ENCODE measurements around the gene RGS9. TPM values are rescaled to one million over a fixed set of nuclear protein-coding genes. Genes with fewer than 3 reads are reported as not detected.
"Not testable (repeated sequence)": the region's sequence is repeated elsewhere in the genome, so short reads cannot be mapped to it uniquely, and the experiment has no call there.

The RGS9 gene
- total RNA-seq, 1 experiment from 2014 or later = 8.6 TPM

DNA sequence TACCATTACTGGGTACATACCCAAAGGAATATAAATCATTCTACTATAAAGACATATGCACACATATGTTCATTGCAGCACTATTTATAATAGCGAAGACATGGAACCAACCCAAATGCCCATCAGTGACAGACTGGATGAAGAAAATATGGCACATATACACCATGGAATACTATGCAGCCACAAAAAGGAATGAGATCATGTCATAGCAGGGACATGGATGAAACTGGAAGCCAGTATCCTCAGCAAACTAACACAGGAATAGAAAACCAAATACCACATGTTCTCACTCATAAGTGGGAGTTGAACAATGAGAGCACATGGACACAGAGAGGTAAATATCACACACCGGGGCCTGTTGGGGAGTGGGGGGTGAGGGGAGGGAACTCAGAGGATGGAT, 40.8 kb upstream of the RGS9 start:
- DNase-seq (ENCODE audit: low read depth, low spot score); POLR2A ChIA-PET; H3K27me3 ChIP-seq (ENCODE audit: insufficient read depth, low read length); H3K4me3 ChIP-seq (replicated peaks in 1 of 2; ENCODE audit: low read depth in 1 of 2, low read length in 2 of 2); RAD21 ChIA-PET (ENCODE audit: low non-redundant PET in 1 of 2, low total read pairs in 2 of 2, uncharacterized antibody in 2 of 2, unreplicated experiment in 2 of 2); CTCF ChIA-PET; H2AFZ ChIP-seq (ENCODE audit: low read depth, low read length, poor library complexity, severe bottlenecking); H3K36me3 ChIP-seq (ENCODE audit: control insufficient read depth in 1 of 2, insufficient read depth in 2 of 2, low read length in 2 of 2); H3K27ac ChIP-seq (ENCODE audit: low read depth, low read length); ATAC-seq; intact Hi-C loops (cut with micrococcal nuclease); H4K20me1 ChIP-seq (ENCODE audit: insufficient read depth); H3K9me2 ChIP-seq (ENCODE audit: insufficient read depth); H3K9me3 ChIP-seq (ENCODE audit: control insufficient read depth in 1 of 2, insufficient read depth in 1 of 2, low read depth in 1 of 2, low read length in 2 of 2); BruUV-seq (replicated peaks); H3K4me2 ChIP-seq (ENCODE audit: low read length); H3K9ac ChIP-seq (ENCODE audit: low read length); H3K79me2 ChIP-seq (ENCODE audit: insufficient read depth, low read length): not testable (repeated sequence)
- peaks cover 15 to 24% of the 10 kb centered on the region in 2 experiments for H3K4me1 ChIP-seq (ENCODE audit: control insufficient read depth in 1 of 2, insufficient read depth in 2 of 2, low read length in 2 of 2)

GRCh38 chr17:65097110-65097509, 40.1 kb upstream of the RGS9 start:
- RAD21 ChIA-PET (ENCODE audit: low non-redundant PET in 1 of 2, low total read pairs in 2 of 2, uncharacterized antibody in 2 of 2, unreplicated experiment in 2 of 2) = no interaction called here
- Histone ChIP-seq H3K9me3 (ENCODE audit: control insufficient read depth in 1 of 2, insufficient read depth in 1 of 2, low read depth in 1 of 2, low read length in 2 of 2) (no peaks in the 10 kb centered on the region), H3K79me2 (ENCODE audit: insufficient read depth, low read length) (no peaks in the 10 kb centered on the region), H3K9ac (ENCODE audit: low read length) (no peak overlapping the region), H3K4me1 (ENCODE audit: control insufficient read depth in 1 of 2, insufficient read depth in 2 of 2, low read length in 2 of 2) (peaks cover 16 to 25% of the 10 kb centered on the region in 2 experiments), H4K20me1 (ENCODE audit: insufficient read depth) (no peaks in the 10 kb centered on the region), H3K4me2 (ENCODE audit: low read length) (no peak overlapping the region), H3K36me3 (ENCODE audit: control insufficient read depth in 1 of 2, insufficient read depth in 2 of 2, low read length in 2 of 2) (no peaks in the 10 kb centered on the region), H3K9me2 (ENCODE audit: insufficient read depth) (no peaks in the 10 kb centered on the region), H2AFZ (ENCODE audit: low read depth, low read length, poor library complexity, severe bottlenecking) (no peak overlapping the region), H3K27me3 (ENCODE audit: insufficient read depth, low read length) (no peaks in the 10 kb centered on the region), H3K4me3 (replicated peaks in 1 of 2; ENCODE audit: low read depth in 1 of 2, low read length in 2 of 2) (no peak overlapping the region), H3K27ac (ENCODE audit: low read depth, low read length) (no peak overlapping the region)
- intact Hi-C loops (cut with micrococcal nuclease) = no loop called here
- ATAC-seq (no peak), DNase-seq (ENCODE audit: low read depth, low spot score) (no peak)
- no TSS peak for BruUV-seq (replicated peaks)
- CTCF ChIA-PET = no interaction called here
- TF ChIP-seq SRF (IDR thresholded peaks at IDR 0.05; ENCODE audit: low read depth) = no peak
- no peak for TF ChIP-seq ZFX (IDR thresholded peaks at IDR 0.05)
- TF ChIP-seq RAD21 (IDR thresholded peaks at IDR 0.05; ENCODE audit: low read depth) = no peak
- TF ChIP-seq POLR2A (IDR thresholded peaks at IDR 0.05; ENCODE audit: borderline replicate concordance, extremely low read depth, insufficient read depth, insufficient read length) = no peak
- TF ChIP-seq JUND (IDR thresholded peaks at IDR 0.05) = no peak
- no peak for TF ChIP-seq CEBPB (IDR thresholded peaks at IDR 0.05; ENCODE audit: low read depth)
- no peak for TF ChIP-seq SIN3A (IDR thresholded peaks at IDR 0.05; ENCODE audit: low read depth)
- no peak for TF ChIP-seq TCF7L2 (IDR thresholded peaks at IDR 0.05; ENCODE audit: borderline replicate concordance, extremely low read depth, insufficient read depth, insufficient read length)
- TF ChIP-seq ELF1 (IDR thresholded peaks at IDR 0.05; ENCODE audit: borderline replicate concordance, low read depth) = no peak
- TF ChIP-seq EZH2phosphoT487 (IDR thresholded peaks at IDR 0.05; ENCODE audit: borderline replicate concordance) = no peak
- TF ChIP-seq ATF3 (IDR thresholded peaks at IDR 0.05) = no peak
- POLR2A ChIA-PET = interaction anchor here (0.6 kb wide), 1 partner anchor 898 kb away, joined by 3 read pairs; no protein-coding TSS in a partner anchor
